Erythroblast (primary cell): ENCODE data around the gene DDO.

Experiments used
- DNase-seq, 2 experiments: peaks; one replicate each; lab custom pipeline; 2025; lab: John Stamatoyannopoulos, UW
- GATA1 ChIP-seq: IDR thresholded peaks from 2 replicates; pipeline ENCODE4 v1.6.1; 2011; ENCODE audit warnings: low read depth, mild to moderate bottlenecking, control low read depth, low read length, moderate library complexity
- POLR2A ChIP-seq: IDR thresholded peaks from 2 replicates; pipeline ENCODE4 v1.6.1; 2011; ENCODE audit warnings: mild to moderate bottlenecking, low read length

Gene DDO

GRCh38 chr6:110369066-110369465, 46.3 kb downstream of the DDO start:
- DNase-seq: no peak
- TF ChIP-seq POLR2A (no peak), GATA1 (no peak)

GRCh38 chr6:110368284-110368683, 47.1 kb downstream of the DDO start:
- no peak for DNase-seq
- TF ChIP-seq POLR2A: no peak
- TF ChIP-seq GATA1: no peak

- DNase-seq: no peak
- TF ChIP-seq POLR2A (no peak), GATA1 (no peak)
Observed at GRCh38 chr6:110367825-110368224, 47.5 kb downstream of the DDO start.

GRCh38 chr6:110366975-110367374, 48.4 kb downstream of the DDO start:
- TF ChIP-seq GATA1 (no peak), POLR2A (no peak)
- DNase-seq: no peak

GRCh38 chr6:110366256-110366655, 49.1 kb downstream of the DDO start:
- DNase-seq: no peak
- TF ChIP-seq GATA1 (no peak), POLR2A (no peak)

- DNase-seq: no peak
- no peak for TF ChIP-seq GATA1
- no peak for TF ChIP-seq POLR2A
Observed at GRCh38 chr6:110364364-110365105, 50.8 kb downstream of the DDO start.

GRCh38 chr6:110363748-110364147, 51.6 kb downstream of the DDO start:
- DNase-seq: no peak
- TF ChIP-seq POLR2A: no peak

- no peak for DNase-seq
- no peak for TF ChIP-seq POLR2A
Observed at GRCh38 chr6:110360676-110361075, 54.7 kb downstream of the DDO start.

- no peak for DNase-seq
- no peak for TF ChIP-seq GATA1
- TF ChIP-seq POLR2A: no peak
Observed at GRCh38 chr6:110359556-110359955, 55.8 kb downstream of the DDO start.

GRCh38 chr6:110358553-110359160, 56.7 kb downstream of the DDO start:
- TF ChIP-seq POLR2A: no peak
- no peak for TF ChIP-seq GATA1
- DNase-seq: no peak

- DNase-seq: no peak
- TF ChIP-seq POLR2A (no peak), GATA1 (no peak)
Observed at GRCh38 chr6:110357664-110358552, 57.5 kb downstream of the DDO start, which contains the start of gene METTL24. METTL24 (minus strand) TSS chr6:110358349; CDS start chr6:110358272, 77 bp downstream.

GRCh38 chr6:110357298-110357663, 58.1 kb downstream of the DDO start:
- no peak for DNase-seq

GRCh38 chr6:110356778-110357177, 58.6 kb downstream of the DDO start:
- DNase-seq: no peak
- TF ChIP-seq GATA1 (no peak), POLR2A (no peak)

More at GRCh38 chr6:110357298-110357663, 58.1 kb downstream of the DDO start:
- no peak for TF ChIP-seq GATA1
- TF ChIP-seq POLR2A: no peak

GRCh38 chr6:110355727-110356126, 59.6 kb downstream of the DDO start:
- TF ChIP-seq GATA1 (no peak), POLR2A (no peak)
- DNase-seq: no peak
